Activated CD8-positive, alpha-beta memory T cell treated with anti-CD3 and anti-CD28 coated beads, Interleukin-2, amount 50 U/mL, for 1 hour (primary cell): ENCODE measurements around the gene MAPK10.
"Not testable (repeated sequence)": the region's sequence is repeated elsewhere in the genome, so short reads cannot be mapped to it uniquely, and the experiment has no call there.

ENCODE experiments used
- DNase-seq: peaks from one replicate; pipeline ENCODE4 v3.0.0-alpha.2; 2020; ENCODE audit errors: extremely low read depth

MAPK10 gene

GRCh38 chr4:86107112-86107511, 252.7 kb downstream of the MAPK10 start:
- DNase-seq = no peak

DNA sequence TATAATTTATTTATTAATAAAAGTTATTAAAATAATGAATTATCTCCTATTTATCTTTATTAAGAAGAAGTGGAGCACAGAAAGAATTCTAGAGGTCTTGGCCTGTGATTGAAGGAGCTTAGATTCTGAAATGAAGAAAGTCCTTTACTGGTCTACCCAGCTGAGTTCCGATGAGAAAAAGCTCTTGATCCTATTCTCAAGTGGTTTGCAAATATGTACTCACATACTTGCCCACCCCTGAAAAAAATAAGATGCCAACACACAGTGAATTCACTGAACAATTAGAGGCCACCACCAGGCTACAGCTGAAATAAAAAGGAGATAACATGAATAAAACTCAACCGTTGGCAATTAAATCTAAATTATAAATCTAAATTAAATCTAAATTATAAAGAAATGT, 253.4 kb downstream of the MAPK10 start:
- no peak for DNase-seq

- no peak for DNase-seq
Observed at GRCh38 chr4:86101841-86102240, 258.0 kb downstream of the MAPK10 start.

DNA sequence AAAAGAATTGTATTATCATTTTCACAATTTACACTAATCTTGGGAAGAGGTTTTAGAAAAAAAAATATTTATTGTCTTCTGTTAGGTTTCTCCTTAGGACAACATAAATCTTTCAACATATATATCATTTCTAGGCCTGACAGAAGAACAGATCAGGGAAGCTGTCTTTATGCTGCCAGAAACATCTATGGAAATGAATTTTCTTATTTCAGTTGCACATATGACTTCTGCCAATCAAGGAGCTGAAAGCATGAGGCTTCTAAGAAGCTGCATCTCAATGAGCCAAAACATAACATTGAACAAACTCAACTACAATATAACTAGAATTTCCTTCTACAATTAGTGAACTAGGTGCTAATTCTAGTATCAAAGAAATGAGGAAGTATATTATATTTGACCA, 258.4 kb downstream of the MAPK10 start:
- no peak for DNase-seq

DNA sequence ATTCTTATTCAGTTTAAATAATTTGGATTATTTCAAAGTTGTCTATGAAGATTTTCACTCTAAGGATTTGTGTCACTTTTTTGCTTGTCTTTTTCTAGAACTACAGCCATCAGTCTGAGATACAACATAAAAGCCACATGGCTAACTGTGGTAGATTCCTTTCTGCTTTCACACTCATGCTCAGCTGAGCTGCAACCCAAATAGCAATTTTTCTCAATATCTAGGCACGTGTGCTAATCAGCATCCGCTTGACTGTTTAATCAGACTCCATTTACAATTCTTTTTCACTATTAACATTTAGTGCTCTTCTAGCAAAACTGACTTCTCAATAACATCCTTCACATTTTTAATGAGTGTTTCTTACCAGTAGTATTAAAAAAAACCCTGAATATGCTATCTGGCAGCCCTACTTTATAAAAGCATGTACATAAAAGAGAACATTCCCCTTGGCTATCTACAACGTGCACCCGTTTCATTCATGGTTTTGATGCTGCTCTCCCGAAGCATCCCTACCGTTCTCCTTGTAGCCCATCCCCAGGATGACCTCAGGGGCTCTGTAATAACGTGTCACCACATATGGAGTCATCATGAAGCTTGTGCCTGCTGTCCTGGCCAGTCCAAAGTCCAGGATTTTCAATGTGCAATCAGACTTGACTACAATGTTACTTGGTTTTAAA, 259.2 kb downstream of the MAPK10 start:
- no peak for DNase-seq

- no peak for DNase-seq
Observed at GRCh38 chr4:86099348-86099747, 260.5 kb downstream of the MAPK10 start.

- no peak for DNase-seq
Observed at GRCh38 chr4:86098691-86099090, 261.2 kb downstream of the MAPK10 start.

- DNase-seq = no peak
Observed at GRCh38 chr4:86096373-86096772, 263.5 kb downstream of the MAPK10 start.

- no peak for DNase-seq
Observed at GRCh38 chr4:86092684-86093083, 267.2 kb downstream of the MAPK10 start.

- no peak for DNase-seq
Observed at GRCh38 chr4:86091201-86091600, 268.7 kb downstream of the MAPK10 start.

- no peak for DNase-seq
Observed at GRCh38 chr4:86089781-86090323, 270.0 kb downstream of the MAPK10 start.

DNA sequence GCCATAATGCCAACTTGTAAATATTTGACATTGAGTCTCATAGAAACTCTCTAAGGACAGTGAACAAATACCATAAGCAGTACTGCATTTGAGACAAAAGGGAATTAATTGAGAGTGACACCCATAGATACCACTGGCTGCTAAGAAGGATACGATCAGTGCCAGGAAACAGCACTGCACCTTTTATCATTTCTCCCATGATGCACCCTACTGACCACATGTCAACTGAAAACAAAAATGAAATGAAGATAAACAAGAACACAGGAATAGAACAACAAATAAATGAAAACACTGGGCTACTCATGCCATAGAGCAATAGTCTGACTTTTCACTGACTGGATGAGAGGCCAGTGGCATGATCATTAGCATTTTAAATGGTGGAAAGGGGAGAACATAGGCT, 270.8 kb downstream of the MAPK10 start:
- no peak for DNase-seq

DNA sequence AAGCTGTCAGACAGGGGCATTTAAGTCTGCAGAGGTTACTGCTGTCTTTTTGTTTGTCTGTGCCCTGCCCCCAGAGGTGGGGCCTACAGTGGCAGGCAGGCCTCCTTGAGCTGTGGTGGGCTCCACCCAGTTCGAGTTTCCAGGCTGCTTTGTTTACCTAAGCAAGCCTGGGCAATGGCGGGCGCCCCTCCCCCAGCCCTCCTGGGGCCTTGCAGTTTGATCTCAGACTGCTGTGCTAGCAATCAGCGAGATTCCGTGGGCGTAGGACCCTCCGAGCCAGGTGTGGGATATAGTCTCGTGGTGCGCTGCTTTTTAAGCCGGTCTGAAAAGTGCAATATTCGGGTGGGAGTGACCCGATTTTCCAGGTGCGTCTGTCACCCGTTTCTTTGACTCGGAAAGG, 284.1 kb downstream of the MAPK10 start:
- not testable (repeated sequence) for DNase-seq

- DNase-seq = no peak
Observed at GRCh38 chr4:86060341-86060740, 299.5 kb downstream of the MAPK10 start.

DNA sequence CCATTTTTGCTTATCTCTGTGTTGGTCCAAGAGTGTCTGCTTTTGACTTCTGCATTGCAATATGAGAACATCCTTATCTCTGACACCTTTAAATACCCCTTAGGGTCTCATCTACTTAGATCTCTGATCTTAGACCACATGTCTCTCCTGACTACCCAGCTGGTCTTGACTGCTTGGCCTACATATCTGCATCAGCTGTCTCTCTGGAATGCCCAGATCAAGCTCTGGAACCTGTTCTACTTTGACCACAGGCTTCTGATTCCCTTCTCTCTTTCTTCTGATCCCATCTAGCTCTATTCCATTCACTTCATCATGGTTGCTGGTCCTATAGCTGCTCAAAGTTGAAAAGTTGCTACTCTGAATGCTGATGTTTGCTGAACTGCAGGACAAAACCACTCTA, 301.2 kb downstream of the MAPK10 start:
- no peak for DNase-seq

DNA sequence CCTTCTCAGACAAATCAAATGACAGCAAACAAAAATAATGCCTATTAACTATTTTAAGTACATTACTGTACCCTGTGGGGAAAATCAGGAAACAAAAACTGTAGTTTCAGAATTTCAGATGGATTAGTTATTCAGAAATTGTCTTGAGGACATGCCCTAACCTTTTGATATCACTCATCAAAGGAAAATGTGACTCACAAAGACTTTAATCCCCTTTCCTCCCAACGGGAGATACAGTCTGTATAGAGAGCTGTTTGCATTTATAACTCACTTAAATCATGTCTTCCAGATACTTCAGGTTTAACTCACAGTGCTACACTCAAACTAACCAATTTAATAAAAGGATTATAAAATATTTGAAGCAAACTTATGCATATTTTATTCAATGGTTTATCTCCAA, 304.0 kb downstream of the MAPK10 start:
- no peak for DNase-seq

GRCh38 chr4:86054286-86055032, 305.4 kb downstream of the MAPK10 start:
- DNase-seq = no peak

- DNase-seq = no peak
Observed at GRCh38 chr4:86050496-86050895, 309.4 kb downstream of the MAPK10 start.

DNA sequence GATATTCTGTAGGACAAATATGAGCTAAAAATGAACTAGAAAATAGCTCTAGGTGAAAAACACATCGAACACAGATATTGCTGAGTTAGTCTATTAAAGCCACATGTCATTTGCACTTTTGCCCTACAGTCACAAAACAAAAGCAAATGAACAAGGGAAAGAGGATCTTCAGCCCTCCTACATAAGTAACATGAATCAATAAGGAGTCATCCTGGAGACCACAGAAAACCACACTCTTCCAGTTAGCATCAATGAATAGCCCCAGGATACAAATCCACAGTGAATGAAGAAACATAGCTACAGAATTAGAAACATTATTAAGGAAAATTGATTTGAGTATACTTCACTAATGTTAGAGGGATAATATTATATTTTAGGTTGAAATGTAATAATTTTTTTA, 311.4 kb downstream of the MAPK10 start:
- DNase-seq = no peak

DNA sequence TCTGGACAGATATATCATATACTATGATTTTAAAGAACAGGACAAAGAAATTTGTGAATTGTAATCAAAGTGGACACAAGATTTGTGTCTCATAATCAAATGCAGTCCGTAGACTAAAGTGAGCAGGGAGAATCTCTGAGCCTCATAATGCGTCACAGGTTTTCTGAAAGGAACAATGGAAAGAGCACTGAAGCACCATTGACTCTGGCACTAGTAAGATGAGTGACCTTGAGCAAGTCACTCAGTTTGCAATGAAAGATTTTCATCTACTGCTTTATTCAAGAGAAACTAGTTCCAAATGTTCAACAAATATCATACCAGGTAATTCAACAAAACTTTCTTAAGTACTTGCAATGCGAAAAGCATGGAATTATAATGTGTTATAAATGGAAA, 315.3 kb downstream of the MAPK10 start:
- DNase-seq = no peak

DNA sequence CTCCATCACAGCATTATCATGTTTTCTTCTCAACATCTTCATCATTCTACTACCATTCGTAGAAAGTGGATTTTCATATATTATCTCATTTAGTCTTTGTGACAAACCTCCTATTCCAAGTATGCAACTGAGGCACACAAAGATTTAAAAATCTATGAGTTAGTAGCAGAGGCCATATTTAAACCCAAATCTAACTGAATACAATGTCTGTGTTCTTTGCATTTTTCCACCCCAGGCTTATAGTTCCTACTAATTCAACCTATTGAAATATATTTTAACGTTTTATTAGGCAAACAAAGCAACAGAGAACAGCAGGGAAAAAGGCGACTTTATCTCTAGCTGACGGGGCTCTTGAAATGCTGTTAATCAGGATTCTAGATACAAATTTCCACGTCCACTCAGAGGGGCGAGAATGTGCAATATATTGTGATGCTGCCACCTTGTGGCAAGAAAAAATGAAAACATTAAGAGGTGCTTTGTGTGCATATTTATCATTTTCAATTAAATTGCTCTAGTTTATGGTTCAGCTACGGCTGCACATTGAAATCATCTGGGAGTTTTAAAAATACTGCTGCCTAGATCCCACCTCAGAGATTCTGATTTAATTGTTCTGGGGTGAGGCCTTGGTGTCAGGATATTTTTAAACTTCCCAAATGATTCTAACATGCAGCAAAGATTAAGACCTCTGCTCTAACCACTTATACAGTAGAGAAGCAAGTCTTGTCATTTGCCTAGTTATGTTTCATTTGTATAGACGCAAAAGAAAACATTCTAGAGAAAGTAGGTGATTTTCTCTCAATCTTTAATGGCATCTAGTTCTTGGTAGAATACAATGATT, 315.9 kb downstream of the MAPK10 start:
- no peak for DNase-seq

DNA sequence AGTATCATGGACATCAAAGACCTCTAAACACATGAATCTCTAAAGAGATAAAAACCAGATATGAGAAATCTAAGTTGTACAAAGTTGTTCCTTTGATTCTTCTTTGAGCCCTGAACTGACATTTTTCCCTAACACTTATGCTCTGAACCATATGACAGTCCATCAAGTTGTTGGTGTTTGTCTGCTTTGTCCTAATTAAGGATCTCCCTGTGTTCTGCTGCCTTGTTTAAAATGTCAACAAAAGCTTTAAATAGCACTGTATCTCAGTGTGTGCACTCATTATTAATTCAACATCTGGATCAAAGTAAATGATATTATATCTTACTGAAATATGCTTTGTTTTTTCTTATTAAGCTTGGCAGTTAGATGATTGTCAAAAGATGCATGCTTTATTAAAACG, 321.8 kb downstream of the MAPK10 start:
- DNase-seq = no peak
